ENCODE measurements around the gene FNDC3B. TPM values are rescaled to one million over a fixed set of nuclear protein-coding genes. Genes with fewer than 3 reads are reported as not detected.

Gene FNDC3B
- total RNA-seq, 1 donor, result 139 TPM

DNA sequence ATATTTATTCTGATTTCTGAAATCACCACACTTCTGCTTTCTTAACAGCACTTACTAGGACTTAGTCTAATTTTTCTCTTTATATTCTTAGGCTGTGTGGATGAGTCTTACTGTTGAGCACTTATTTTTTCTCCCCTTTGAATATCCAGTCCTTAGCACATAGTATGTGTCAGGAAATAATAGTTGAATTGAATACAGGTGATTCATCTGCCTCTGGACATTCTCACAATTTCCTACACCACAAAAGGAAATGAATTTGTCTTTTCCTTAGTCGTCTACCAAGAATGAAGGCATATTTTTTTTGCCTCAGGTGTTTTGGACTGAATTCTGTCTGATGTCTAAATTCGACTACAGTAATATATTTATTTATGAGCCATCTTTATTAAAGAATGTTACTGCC lies 204.6 kb downstream of the FNDC3B start:
- DNase-seq (ENCODE audit: low read depth), result peak; percentile 44

DNA sequence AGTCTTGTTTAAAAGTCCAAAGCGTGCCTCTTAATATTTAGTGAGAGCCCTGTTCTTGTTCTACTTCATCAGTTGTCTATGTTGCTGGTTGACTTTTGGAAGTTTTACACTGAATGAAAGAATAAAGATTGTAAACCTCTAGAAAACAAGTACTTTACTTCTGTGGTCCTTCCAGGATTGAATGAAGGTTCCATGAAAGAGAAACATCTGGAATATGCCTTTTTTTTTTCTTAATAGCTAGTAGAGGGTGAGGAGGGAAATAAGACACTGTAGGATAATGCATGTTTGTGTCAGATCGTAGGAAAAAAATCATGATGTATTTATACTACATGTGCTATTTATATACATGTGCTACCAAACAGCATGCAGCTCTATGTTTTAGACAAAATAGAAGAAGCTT lies 205.9 kb downstream of the FNDC3B start:
- DNase-seq (ENCODE audit: low read depth), result no peak
- TF ChIP-seq, protein P1, sequence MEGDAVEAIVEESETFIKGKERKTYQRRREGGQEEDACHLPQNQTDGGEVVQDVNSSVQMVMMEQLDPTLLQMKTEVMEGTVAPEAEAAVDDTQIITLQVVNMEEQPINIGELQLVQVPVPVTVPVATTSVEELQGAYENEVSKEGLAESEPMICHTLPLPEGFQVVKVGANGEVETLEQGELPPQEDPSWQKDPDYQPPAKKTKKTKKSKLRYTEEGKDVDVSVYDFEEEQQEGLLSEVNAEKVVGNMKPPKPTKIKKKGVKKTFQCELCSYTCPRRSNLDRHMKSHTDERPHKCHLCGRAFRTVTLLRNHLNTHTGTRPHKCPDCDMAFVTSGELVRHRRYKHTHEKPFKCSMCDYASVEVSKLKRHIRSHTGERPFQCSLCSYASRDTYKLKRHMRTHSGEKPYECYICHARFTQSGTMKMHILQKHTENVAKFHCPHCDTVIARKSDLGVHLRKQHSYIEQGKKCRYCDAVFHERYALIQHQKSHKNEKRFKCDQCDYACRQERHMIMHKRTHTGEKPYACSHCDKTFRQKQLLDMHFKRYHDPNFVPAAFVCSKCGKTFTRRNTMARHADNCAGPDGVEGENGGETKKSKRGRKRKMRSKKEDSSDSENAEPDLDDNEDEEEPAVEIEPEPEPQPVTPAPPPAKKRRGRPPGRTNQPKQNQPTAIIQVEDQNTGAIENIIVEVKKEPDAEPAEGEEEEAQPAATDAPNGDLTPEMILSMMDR (IDR thresholded peaks at IDR 0.05; ENCODE audit: insufficient read depth, low read length), result no peak
- no peak overlapping the region for H3K4me3 ChIP-seq (ENCODE audit: low read depth, low read length)

More for the DNA sequence above, 204.6 kb downstream of the FNDC3B start:
- TF ChIP-seq, protein P1 (IDR thresholded peaks at IDR 0.05; ENCODE audit: insufficient read depth, low read length), result no peak
- no peak overlapping the region for H3K4me3 ChIP-seq (ENCODE audit: low read depth, low read length)

DNA sequence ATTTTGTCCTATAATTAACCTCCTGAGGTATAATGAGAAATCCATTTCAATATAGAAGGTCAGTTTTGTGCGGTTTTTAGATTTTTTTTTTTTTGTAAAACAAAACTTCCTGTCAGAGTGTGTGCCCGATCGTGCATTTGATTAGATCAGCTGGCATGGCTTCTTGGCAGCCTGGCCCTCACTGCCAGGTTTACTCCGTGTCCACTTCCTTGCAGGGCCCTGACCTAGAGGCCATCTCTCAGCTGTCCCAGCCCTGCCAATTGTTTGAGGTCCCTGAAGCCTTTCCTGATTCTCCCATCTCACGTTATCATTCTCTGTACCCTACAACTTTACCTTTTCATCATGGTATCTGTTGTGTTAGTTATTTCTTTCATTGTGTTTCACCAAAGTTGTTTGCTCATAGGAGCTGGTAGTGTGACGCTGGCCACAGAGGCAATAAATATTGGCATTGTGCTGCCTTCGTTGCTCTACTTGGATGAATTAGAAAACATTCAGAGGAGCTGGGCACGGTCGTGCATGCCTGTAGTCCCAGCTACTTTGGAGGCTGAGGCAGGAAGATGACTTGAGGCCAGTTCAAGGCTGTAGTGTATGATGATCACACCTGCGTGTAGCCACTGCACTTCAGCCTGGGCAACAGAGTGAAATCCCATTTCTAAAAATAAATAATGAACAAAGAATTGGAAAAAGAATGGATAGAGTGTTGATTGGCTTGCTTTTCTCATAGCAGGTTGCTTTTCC lies 206.9 kb downstream of the FNDC3B start:
- H3K4me3 ChIP-seq (ENCODE audit: low read depth, low read length), result no peak overlapping the region
- TF ChIP-seq, protein P1 (IDR thresholded peaks at IDR 0.05; ENCODE audit: insufficient read depth, low read length), result no peak
- no peak for DNase-seq (ENCODE audit: low read depth)

DNA sequence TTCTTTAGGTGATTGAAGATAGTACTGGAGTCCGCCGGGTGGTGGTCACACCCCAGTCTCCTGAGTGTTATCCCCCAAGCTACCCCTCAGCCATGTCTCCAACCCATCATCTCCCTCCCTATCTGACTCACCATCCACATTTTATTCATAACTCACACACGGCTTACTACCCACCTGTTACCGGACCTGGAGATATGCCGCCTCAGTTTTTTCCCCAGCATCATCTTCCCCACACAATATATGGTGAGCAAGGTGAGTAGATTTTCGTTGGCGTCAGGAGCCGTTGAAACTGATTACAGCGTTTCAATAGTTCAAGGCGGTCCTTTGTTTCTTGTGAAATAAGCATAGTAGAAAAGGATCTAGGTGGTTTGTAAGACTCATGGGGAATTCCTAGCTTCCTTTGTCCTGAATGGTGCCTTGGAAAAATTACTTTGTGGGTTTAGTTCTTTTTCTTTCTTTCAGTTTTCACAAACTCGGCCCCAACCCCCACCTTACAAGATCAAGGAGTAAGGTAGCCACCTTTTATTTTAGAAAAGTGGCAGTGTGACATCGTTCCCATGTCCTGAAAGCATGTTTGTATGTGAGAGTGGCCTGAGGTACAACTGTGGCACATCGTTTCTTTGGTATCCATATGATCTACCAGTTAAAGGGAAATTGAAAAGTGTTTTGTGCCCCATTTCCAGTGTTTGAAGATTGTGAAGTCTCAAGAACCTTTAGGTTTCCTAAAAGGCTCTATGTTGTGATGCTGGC lies 208.3 kb downstream of the FNDC3B start:
- no peak overlapping the region for H3K4me3 ChIP-seq (ENCODE audit: low read depth, low read length)
- TF ChIP-seq, protein P1 (IDR thresholded peaks at IDR 0.05; ENCODE audit: insufficient read depth, low read length), result no peak
- no peak for DNase-seq (ENCODE audit: low read depth)

DNA sequence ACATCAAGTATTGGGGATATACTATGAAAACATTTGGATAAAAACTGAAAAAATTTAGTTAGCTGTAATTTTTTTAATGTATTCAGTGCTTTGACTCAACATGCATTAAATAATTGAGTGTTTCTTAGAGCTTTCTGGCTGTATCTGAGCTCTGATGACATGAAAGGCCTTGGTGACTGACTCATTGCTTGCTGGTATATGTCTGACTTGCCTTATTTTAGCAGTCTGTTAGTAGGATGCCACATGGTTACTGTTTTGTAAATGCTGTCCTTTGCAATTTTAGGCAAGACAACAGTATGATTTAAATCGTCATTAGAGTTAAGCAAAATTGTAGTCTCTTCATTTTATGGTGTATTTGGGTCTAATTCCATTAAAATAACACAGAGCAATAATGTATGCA lies 209.7 kb downstream of the FNDC3B start:
- peak; percentile 54 for DNase-seq (ENCODE audit: low read depth)
- no peak overlapping the region for H3K4me3 ChIP-seq (ENCODE audit: low read depth, low read length)
- TF ChIP-seq, protein P1 (IDR thresholded peaks at IDR 0.05; ENCODE audit: insufficient read depth, low read length), result no peak

DNA sequence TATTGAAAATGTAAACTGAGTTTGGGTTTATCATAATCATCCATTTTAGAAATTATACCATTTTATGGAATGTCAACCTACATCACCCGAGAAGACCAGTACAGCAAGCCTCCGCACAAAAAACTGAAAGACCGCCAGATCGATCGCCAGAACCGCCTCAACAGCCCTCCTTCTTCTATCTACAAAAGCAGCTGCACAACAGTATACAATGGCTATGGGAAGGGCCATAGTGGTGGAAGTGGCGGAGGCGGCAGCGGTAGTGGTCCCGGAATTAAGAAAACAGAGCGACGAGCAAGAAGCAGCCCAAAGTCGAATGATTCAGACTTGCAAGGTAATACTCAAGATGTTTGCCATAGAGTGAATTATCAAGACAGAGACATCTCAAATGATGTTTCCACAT lies 211.8 kb downstream of the FNDC3B start:
- TF ChIP-seq, protein P1 (IDR thresholded peaks at IDR 0.05; ENCODE audit: insufficient read depth, low read length), result no peak
- H3K4me3 ChIP-seq (ENCODE audit: low read depth, low read length), result no peak overlapping the region
- no peak for DNase-seq (ENCODE audit: low read depth)

Measured in fibroblast of the aortic adventitia (primary cell).